HEK293 (cell line): Measurements from ENCODE around the gene SH3GL1.
A peak's percentile ranks its signal among the peaks of the same experiment; 100 is the strongest.

Experiments used
- CTCF ChIA-PET: fragments of 350-600 bp; formaldehyde crosslinking; extraction: SDS; loops from one replicate; lab custom pipeline; 2021; ENCODE audit warnings: antibody characterized with exemption; lab: Yijun Ruan, JAX
- POLR2A ChIA-PET: fragments of 300-600 bp; formaldehyde crosslinking; extraction: SDS; loops from one replicate; lab custom pipeline; 2020; ENCODE audit warnings: antibody characterized with exemption, inconsistent platforms; lab: Yijun Ruan, JAX
- H3K27ac ChIP-seq: fragments of 200-500 bp; sonication (Bioruptor generic); 2 replicates; pipeline ENCODE4 v1.5.1; 2014; ENCODE audit warnings: low read depth, low read length, control low read depth, inconsistent platforms; ENCODE audit errors: extremely low read depth
- H3K36me3 ChIP-seq, 2 experiments: fragments of 200-500 bp in 1 of 2; sonication (Bioruptor generic) in 1 of 2; 1 replicate in 1 of 2; 2 replicates in 1 of 2; pipeline ENCODE4 v1.5.1; 2014 to 2017; ENCODE audit warnings: inconsistent platforms in 2 of 2, low read length in 2 of 2; ENCODE audit not compliant: control insufficient read depth in 2 of 2, insufficient read depth in 1 of 2
- H3K4me1 ChIP-seq: fragments of 200-500 bp; sonication (Bioruptor generic); 2 replicates; pipeline ENCODE4 v1.5.1; 2014; ENCODE audit warnings: mild to moderate bottlenecking, low read length, inconsistent platforms; ENCODE audit not compliant: control insufficient read depth, insufficient read depth
- H3K4me3 ChIP-seq: 2 replicates; pipeline ENCODE4 v1.5.1; 2011; ENCODE audit warnings: low read depth, mild to moderate bottlenecking, control low read depth, low read length, moderate library complexity
- H3K9me3 ChIP-seq: fragments of 200-500 bp; sonication (Bioruptor generic); 2 replicates; pipeline ENCODE4 v1.5.1; 2014; ENCODE audit warnings: low read depth, low read length, inconsistent platforms; ENCODE audit not compliant: control insufficient read depth, insufficient read depth
- GLI4 ChIP-seq: fragments of 450-650 bp; formaldehyde crosslinking; IDR thresholded peaks from 2 replicates; pipeline ENCODE4 v1.5.1; 2016; ENCODE audit warnings: missing biosample characterization, missing genetic modification characterization
- KLF8 ChIP-seq: fragments of 450-650 bp; formaldehyde crosslinking; IDR thresholded peaks from 2 replicates; pipeline ENCODE4 v1.5.1; 2016; ENCODE audit warnings: missing biosample characterization, missing genetic modification characterization
- SALL2 ChIP-seq: fragments of 450-650 bp; formaldehyde crosslinking; IDR thresholded peaks from 2 replicates; pipeline ENCODE4 v1.5.0; 2017; ENCODE audit warnings: missing biosample characterization, mild to moderate bottlenecking, missing genetic modification characterization, borderline replicate concordance
- ZFP3 ChIP-seq: fragments of 450-650 bp; formaldehyde crosslinking; IDR thresholded peaks from 2 replicates; pipeline ENCODE4 v1.5.1; 2016; ENCODE audit warnings: low read depth, missing biosample characterization, missing genetic modification characterization
- ZNF335 ChIP-seq: fragments of 450-650 bp; formaldehyde crosslinking; conservative IDR thresholded peaks from 2 replicates; pipeline ENCODE4 v1.5.1; 2016; ENCODE audit warnings: missing biosample characterization, missing genetic modification characterization
- ZNF37A ChIP-seq: fragments of 450-650 bp; IDR thresholded peaks from 2 replicates; pipeline ENCODE4 v1.5.1; 2018; ENCODE audit warnings: missing biosample characterization, missing genetic modification characterization
- ZNF394 ChIP-seq: fragments of 450-650 bp; formaldehyde crosslinking; IDR thresholded peaks from 2 replicates; pipeline ENCODE4 v1.5.1; 2016; ENCODE audit warnings: missing biosample characterization, missing genetic modification characterization, mild to moderate bottlenecking, moderate library complexity, borderline replicate concordance
- ZNF416 ChIP-seq: fragments of 450-650 bp; formaldehyde crosslinking; IDR thresholded peaks from 2 replicates; pipeline ENCODE4 v1.5.1; 2016; ENCODE audit warnings: missing biosample characterization, missing genetic modification characterization
- ZNF623 ChIP-seq: fragments of 450-650 bp; formaldehyde crosslinking; IDR thresholded peaks from 2 replicates; pipeline ENCODE4 v1.5.1; 2016; ENCODE audit warnings: missing biosample characterization, missing genetic modification characterization
- ZNF629 ChIP-seq: fragments of 450-650 bp; formaldehyde crosslinking; IDR thresholded peaks from 2 replicates; pipeline ENCODE4 v1.5.1; 2017; ENCODE audit warnings: missing biosample characterization, missing genetic modification characterization
- ZNF664 ChIP-seq: fragments of 450-650 bp; formaldehyde crosslinking; IDR thresholded peaks from 2 replicates; pipeline ENCODE4 v1.5.1; 2016; ENCODE audit warnings: missing biosample characterization, missing genetic modification characterization
- ZNF707 ChIP-seq: fragments of 450-650 bp; formaldehyde crosslinking; IDR thresholded peaks from 2 replicates; pipeline ENCODE4 v1.5.1; 2016; ENCODE audit warnings: missing biosample characterization, missing genetic modification characterization
- TF ChIP-seq, protein P1 (sequence below): fragments of 450-650 bp; formaldehyde crosslinking; IDR thresholded peaks from 2 replicates; pipeline ENCODE4 v1.5.1; 2016; ENCODE audit warnings: missing biosample characterization, missing genetic modification characterization
- TF ChIP-seq, protein P2 (sequence below): fragments of 450-650 bp; formaldehyde crosslinking; IDR thresholded peaks from 2 replicates; pipeline ENCODE4 v1.5.1; 2016; ENCODE audit warnings: missing biosample characterization, missing genetic modification characterization

The SH3GL1 gene

DNA sequence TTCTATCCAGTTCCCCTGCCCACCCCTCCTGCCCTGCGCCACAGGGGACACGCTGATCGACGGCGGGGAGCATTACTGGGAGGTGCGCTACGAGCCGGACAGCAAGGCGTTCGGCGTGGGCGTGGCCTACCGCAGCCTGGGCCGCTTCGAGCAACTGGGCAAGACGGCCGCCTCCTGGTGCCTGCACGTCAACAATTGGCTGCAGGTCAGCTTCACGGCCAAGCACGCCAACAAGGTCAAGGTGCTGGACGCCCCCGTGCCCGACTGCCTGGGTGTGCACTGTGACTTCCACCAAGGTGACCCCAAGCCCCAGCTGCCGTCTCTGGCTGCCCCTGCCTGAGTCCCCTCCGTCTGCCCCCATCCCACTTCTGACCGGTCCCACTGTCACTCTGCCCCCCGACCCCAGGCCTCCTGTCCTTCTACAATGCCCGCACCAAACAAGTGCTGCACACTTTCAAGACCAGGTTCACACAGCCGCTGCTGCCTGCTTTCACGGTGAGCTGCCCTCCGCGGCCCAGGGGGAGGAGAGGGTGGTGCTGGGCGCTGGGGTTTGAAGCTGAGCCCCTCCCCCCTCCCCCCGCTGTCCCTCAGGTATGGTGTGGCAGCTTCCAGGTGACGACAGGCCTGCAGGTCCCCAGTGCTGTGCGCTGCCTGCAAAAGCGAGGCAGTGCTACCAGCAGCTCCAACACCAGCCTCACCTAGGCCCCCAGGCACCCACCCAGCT, 77.2 kb downstream of the SH3GL1 start (continued):
- TF ChIP-seq, protein P1, sequence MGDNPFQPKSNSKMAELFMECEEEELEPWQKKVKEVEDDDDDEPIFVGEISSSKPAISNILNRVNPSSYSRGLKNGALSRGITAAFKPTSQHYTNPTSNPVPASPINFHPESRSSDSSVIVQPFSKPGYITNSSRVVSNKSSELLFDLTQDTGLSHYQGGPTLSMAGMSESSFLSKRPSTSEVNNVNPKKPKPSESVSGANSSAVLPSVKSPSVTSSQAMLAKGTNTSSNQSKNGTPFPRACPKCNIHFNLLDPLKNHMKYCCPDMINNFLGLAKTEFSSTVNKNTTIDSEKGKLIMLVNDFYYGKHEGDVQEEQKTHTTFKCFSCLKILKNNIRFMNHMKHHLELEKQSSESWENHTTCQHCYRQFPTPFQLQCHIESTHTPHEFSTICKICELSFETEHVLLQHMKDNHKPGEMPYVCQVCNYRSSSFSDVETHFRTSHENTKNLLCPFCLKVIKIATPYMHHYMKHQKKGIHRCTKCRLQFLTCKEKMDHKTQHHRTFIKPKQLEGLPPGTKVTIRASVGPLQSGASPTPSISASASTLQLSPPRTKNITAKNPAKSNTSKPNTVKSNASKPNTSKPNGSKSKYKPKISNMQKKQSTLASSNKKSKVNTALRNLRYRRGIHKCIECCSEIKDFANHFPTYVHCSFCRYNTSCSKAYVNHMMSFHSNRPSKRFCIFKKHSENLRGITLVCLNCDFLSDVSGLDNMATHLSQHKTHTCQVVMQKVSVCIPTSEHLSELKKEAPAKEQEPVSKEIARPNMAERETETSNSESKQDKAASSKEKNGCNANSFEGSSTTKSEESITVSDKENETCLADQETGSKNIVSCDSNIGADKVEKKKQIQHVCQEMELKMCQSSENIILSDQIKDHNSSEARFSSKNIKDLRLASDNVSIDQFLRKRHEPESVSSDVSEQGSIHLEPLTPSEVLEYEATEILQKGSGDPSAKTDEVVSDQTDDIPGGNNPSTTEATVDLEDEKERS (tag by site-specific recombination), result no peak
- no peak for TF ChIP-seq ZNF664 (tag by site-specific recombination)

DNA sequence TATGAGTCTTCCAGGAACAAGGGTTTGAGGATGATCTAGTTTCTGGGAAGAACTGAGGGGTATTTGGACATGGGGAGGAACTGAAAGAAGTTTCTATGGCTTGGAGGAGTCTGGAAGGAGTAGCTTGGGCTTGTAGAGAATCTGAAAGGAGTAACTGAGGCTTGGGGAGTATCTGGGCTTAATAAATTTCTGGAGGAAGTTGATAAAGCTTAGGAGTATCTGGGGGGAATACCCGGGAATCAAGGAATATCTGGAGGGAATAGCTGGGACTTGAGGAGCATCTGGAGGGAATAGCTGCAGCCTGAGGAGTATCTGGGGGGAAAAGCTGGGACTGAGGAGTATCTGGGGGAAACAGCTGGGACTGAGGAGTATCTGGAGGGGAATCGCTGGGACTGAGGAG, 79.9 kb downstream of the SH3GL1 start:
- ChIA-PET CTCF (interaction anchor here (0.7 to 1.3 kb wide), 2 partner anchors 53 to 135 kb away, joined by 4 to 8 read pairs; no protein-coding TSS in a partner anchor), POLR2A (interaction anchor here (0.6 to 4.1 kb wide), 3 partner anchors 12 to 43 kb away, joined by 4 to 29 read pairs (median 4); partner anchors contain the start of gene MPND)
- H3K4me3 ChIP-seq, result no peak overlapping the region
- H3K36me3 ChIP-seq, result peaks cover 6 to 22% of the 10 kb centered on the region in 2 experiments; a peak in 2 of 3 replicates
- no peak overlapping the region for H3K27ac ChIP-seq
- TF ChIP-seq ZNF37A (tag by site-specific recombination) (no peak), ZNF394 (peak; percentile 55)
- TF ChIP-seq, all 188 proteins: peak for 1
- Histone ChIP-seq H3K4me1 (no peaks in the 10 kb centered on the region), H3K9me3 (no peaks in the 10 kb centered on the region)

DNA sequence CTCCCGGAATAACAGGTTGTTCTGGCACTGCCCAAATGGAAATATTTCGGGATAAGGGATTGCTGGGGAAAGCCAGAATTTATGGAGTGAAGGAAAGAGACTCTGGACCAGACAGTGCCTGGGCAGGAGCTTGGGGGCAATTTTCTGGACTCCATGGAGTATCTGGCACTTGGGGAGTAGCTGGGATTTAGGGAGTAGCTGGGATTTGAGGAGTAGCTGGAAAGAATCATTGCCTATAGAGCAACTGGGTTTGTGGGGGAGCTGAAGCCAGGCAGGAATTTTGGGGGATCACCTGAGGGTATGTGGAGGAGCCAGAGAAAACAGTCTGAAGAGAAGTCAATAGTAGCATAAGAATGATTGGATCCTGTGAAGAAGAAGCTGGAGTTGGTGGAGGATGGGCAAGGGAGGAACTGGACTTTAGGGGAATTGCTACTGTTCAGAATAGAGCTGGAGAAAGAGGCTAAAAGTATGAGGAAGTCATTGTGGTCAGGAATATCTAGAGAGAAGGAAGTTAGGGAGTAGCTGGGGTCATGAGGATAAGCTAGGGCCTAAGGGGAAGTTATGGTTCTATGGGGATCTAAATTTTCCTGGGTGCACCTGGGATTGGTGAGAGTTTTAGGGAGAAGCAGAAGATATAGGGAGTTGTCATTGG, 81.2 kb downstream of the SH3GL1 start:
- POLR2A ChIA-PET, result interaction anchor here (0.6 to 4.1 kb wide), 4 partner anchors 24 to 83 kb away, joined by 3 to 29 read pairs (median 5); partner anchors contain the start of genes CHAF1A and MPND
- H3K36me3 ChIP-seq, result peaks cover 6 to 27% of the 10 kb centered on the region in 2 experiments; a peak in 2 of 3 replicates
- H3K4me3 ChIP-seq, result no peak overlapping the region
- no peaks in the 10 kb centered on the region for H3K4me1 ChIP-seq
- no peaks in the 10 kb centered on the region for H3K9me3 ChIP-seq
- TF ChIP-seq ZNF707 (tag by site-specific recombination), result no peak
- TF ChIP-seq SALL2, result no peak
- TF ChIP-seq GLI4 (tag by site-specific recombination), result no peak
- TF ChIP-seq ZNF416 (tag by site-specific recombination), result no peak
- no peak for TF ChIP-seq ZNF335 (tag by site-specific recombination)
- peak; percentile 100 for TF ChIP-seq ZNF394
- CTCF ChIA-PET, result no interaction called here
- no peak overlapping the region for H3K27ac ChIP-seq

DNA sequence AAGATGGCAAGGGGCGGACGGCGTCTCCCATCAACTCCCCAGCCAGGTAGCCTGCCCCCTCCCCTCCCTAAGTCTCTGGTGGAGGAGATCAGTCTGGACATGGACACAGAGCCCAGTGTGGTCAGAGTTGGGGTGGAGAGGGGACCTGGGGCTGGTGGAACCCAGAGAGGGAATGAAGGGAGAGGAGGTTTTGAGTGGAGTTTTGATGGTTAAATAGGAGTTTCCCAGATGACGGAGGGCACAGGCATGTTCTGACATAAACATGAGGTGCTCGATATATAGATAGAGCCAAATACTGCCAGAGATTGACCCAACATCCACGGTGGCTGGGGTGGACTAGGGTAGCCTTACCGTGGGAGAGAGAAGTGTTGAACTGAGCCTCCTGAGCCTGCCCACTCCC, 81.9 kb downstream of the SH3GL1 start:
- H3K36me3 ChIP-seq, result peaks cover 6 to 27% of the 10 kb centered on the region in 2 experiments; a peak in 2 of 3 replicates
- ChIA-PET POLR2A (interaction anchor here (1.6 kb wide), 1 partner anchor 41 kb away, joined by 4 read pairs; no protein-coding TSS in a partner anchor), CTCF (no interaction called here)
- H3K9me3 ChIP-seq, result no peaks in the 10 kb centered on the region
- no peak overlapping the region for H3K27ac ChIP-seq
- TF ChIP-seq ZNF623 (no peak), KLF8 (no peak), ZNF629 (no peak), ZFP3 (tag by site-specific recombination) (peak; percentile 73)
- TF ChIP-seq, protein P2, sequence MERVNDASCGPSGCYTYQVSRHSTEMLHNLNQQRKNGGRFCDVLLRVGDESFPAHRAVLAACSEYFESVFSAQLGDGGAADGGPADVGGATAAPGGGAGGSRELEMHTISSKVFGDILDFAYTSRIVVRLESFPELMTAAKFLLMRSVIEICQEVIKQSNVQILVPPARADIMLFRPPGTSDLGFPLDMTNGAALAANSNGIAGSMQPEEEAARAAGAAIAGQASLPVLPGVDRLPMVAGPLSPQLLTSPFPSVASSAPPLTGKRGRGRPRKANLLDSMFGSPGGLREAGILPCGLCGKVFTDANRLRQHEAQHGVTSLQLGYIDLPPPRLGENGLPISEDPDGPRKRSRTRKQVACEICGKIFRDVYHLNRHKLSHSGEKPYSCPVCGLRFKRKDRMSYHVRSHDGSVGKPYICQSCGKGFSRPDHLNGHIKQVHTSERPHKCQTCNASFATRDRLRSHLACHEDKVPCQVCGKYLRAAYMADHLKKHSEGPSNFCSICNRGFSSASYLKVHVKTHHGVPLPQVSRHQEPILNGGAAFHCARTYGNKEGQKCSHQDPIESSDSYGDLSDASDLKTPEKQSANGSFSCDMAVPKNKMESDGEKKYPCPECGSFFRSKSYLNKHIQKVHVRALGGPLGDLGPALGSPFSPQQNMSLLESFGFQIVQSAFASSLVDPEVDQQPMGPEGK (tag by site-specific recombination), result no peak
- H3K4me1 ChIP-seq, result no peaks in the 10 kb centered on the region
- no peak overlapping the region for H3K4me3 ChIP-seq
